Measurements from ENCODE around the gene RWDD2A.

DNA sequence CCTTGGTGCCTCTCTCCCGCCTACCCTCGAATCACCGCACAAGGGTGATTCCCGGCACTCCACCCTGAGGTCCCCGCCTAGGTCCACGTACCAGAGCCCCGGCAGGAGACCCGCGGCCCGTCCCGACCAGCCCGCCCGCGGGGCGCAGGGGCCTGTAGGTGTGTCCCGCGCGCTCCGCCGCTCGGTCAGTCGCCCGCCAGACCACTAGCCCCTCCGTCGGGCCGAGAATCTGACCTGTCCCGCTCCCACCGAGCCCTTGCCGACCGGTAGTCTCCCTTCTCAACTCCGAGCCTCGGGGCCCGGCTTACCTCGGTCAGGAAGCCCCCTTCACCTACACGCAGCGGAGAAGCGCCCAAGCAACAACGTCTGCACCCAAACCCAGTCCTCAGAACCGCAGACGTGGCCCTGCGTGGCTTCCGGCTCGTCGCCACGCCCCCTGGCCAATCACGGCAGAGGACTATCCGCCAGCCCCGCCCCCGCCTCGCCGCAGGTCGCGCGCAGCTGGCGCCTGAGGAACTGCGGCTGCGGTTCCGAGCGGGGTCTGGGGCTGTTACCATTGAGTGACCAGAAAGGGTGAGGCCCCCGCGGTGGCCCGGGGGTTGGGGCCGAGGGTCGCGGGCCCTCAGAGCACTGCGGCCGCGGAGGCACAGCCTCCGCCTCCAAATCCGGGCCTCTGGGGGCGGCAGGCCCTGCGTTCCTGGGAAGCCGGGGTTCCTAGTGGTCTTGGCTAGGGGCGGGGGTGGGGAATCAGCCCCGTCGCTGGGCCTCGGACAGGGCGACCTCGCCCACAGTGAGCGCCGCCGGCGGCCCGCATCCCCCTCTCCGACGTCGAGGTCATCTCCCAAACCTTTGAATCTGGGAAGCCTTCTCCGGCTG, at the start of gene RWDD2A, which contains the start of gene PGM3:
- TF ChIP-seq, protein P1, sequence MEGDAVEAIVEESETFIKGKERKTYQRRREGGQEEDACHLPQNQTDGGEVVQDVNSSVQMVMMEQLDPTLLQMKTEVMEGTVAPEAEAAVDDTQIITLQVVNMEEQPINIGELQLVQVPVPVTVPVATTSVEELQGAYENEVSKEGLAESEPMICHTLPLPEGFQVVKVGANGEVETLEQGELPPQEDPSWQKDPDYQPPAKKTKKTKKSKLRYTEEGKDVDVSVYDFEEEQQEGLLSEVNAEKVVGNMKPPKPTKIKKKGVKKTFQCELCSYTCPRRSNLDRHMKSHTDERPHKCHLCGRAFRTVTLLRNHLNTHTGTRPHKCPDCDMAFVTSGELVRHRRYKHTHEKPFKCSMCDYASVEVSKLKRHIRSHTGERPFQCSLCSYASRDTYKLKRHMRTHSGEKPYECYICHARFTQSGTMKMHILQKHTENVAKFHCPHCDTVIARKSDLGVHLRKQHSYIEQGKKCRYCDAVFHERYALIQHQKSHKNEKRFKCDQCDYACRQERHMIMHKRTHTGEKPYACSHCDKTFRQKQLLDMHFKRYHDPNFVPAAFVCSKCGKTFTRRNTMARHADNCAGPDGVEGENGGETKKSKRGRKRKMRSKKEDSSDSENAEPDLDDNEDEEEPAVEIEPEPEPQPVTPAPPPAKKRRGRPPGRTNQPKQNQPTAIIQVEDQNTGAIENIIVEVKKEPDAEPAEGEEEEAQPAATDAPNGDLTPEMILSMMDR (IDR thresholded peaks at IDR 0.05; ENCODE audit: low read depth, low read length, poor library complexity, severe bottlenecking) = no peak
- TF ChIP-seq EZH2phosphoT487 (IDR thresholded peaks at IDR 0.05; ENCODE audit: borderline replicate concordance, low read length) = no peak

Measured in DOHH2 (cell line).